Karpas-422 (cell line): ENCODE results near the gene ADIPOR1. TPM values are rescaled to one million over a fixed set of nuclear protein-coding genes. Genes with fewer than 3 reads are reported as not detected.

Source experiments
- DNase-seq: peaks from one replicate; pipeline ENCODE4 v3.0.0-alpha.2; 2015
- H2AFZ ChIP-seq: fragments of 200-600 bp; sonication (generic); 2 replicates; pipeline ENCODE4 v1.6.1; 2014; ENCODE audit warnings: antibody characterized with exemption, low read length, mixed read lengths
- H3K27ac ChIP-seq: fragments of 200-600 bp; sonication (generic); 2 replicates; pipeline ENCODE4 v1.5.1; 2014; ENCODE audit warnings: mild to moderate bottlenecking, low read length, moderate library complexity
- H3K27me3 ChIP-seq: fragments of 200-600 bp; sonication (generic); 2 replicates; pipeline ENCODE4 v1.6.1; 2014; ENCODE audit warnings: low read length, mixed read lengths
- H3K36me3 ChIP-seq: fragments of 200-600 bp; sonication (generic); 2 replicates; pipeline ENCODE4 v1.6.1; 2014; ENCODE audit warnings: low read length, mixed read lengths; ENCODE audit not compliant: insufficient read depth
- H3K4me1 ChIP-seq: fragments of 200-600 bp; sonication (generic); 2 replicates; pipeline ENCODE4 v1.6.1; 2014; ENCODE audit warnings: mild to moderate bottlenecking, low read length, mixed read lengths
- H3K4me2 ChIP-seq: fragments of 200-600 bp; sonication (generic); 2 replicates; pipeline ENCODE4 v1.6.1; 2014; ENCODE audit warnings: low read length, low read depth, mild to moderate bottlenecking; ENCODE audit not compliant: poor library complexity, severe bottlenecking
- H3K4me3 ChIP-seq: fragments of 200-600 bp; sonication (generic); 2 replicates; pipeline ENCODE4 v1.5.1; 2014; ENCODE audit warnings: mild to moderate bottlenecking, antibody characterized with exemption, low read length, mixed read lengths
- H3K79me2 ChIP-seq: fragments of 200-600 bp; sonication (generic); 2 replicates; pipeline ENCODE4 v1.6.1; 2014; ENCODE audit warnings: mild to moderate bottlenecking, low read length, mixed read lengths
- H3K9ac ChIP-seq: fragments of 200-600 bp; sonication (generic); 2 replicates; pipeline ENCODE4 v1.6.0; 2014; ENCODE audit warnings: low read length
- H3K9me2 ChIP-seq: fragments of 200-600 bp; sonication (generic), shearing (Covaris generic); replicated peaks from 2 replicates; pipeline ENCODE4 v1.6.0; 2014; ENCODE audit warnings: mild to moderate bottlenecking, low read length, moderate library complexity; ENCODE audit not compliant: insufficient read depth
- H3K9me3 ChIP-seq: fragments of 300-700, 200-600 bp; sonication (generic); 2 replicates; pipeline ENCODE4 v1.6.1; 2014; ENCODE audit warnings: low read length, mixed read lengths
- H4K20me1 ChIP-seq: fragments of 200-600 bp; sonication (generic); 2 replicates; pipeline ENCODE4 v1.6.1; 2014; ENCODE audit warnings: mild to moderate bottlenecking, antibody characterized with exemption, low read length, low read depth; ENCODE audit not compliant: insufficient read depth
- total RNA-seq: library from RNA; depleted of rRNA; stranded (reverse); fragments of >200 nt; shearing (Covaris generic); gene quantifications from 2 replicates; pipeline ENCODE4 v1.2.3, GENCODE V29; 2014; ENCODE audit warnings: low replicate concordance

The ADIPOR1 gene
- total RNA-seq, 1 experiment from 2014 or later = 123 TPM

DNA sequence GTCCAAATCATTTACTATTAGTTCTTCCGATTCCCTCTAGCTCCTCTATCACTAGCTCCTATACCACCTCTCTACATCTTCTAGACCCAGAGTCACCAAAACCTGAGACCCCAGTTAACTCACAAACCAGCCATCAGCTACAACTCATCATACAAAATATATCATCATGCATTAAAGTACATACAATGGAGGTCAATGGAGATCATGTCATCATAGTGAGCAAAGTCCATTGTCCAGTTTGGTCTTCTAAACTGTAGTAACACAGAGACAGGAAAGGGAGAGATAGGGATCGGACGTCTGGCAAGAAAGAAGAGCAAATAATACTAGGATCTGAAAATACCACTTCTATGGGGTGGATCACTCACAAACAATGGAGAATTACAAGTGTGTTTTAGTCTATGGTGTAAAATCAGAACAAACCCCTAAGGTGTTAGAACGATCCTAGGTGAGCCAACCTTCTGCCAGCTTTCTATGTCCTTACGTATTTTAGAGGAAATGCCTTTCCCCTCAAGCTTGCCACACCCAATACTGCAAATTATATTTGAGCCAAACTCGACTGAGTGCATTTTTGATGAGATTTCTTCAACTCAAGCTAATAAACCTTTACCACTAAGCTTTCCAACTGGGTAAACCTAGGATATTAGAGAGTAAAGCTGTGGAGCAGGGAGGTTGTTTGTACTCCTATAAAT, 3.9 kb downstream of the ADIPOR1 start:
- Histone ChIP-seq H3K9me2 (no peaks in the 10 kb centered on the region), H3K9me3 (no peaks in the 10 kb centered on the region), H3K36me3 (peaks cover 9% of the 10 kb centered on the region; the same call in 1 of the 2 replicates), H3K4me1 (peaks cover 23% of the 10 kb centered on the region), H3K4me2 (no peak overlapping the region), H2AFZ (no peak overlapping the region), H4K20me1 (peaks cover 22% of the 10 kb centered on the region), H3K27me3 (no peaks in the 10 kb centered on the region), H3K79me2 (peaks cover 78% of the 10 kb centered on the region), H3K9ac (no peak overlapping the region), H3K27ac (no peak overlapping the region), H3K4me3 (no peak overlapping the region)
- DNase-seq = peak; percentile 36

- no peak overlapping the region for H2AFZ ChIP-seq
- H3K9ac ChIP-seq = no peak overlapping the region
- H4K20me1 ChIP-seq = peaks cover 22% of the 10 kb centered on the region
- H3K36me3 ChIP-seq = peaks cover 9% of the 10 kb centered on the region; the same call in 1 of the 2 replicates
- no peak overlapping the region for H3K4me3 ChIP-seq
- no peak overlapping the region for H3K4me2 ChIP-seq
- H3K79me2 ChIP-seq = peaks cover 78% of the 10 kb centered on the region
- no peak overlapping the region for H3K27ac ChIP-seq
- peaks cover 15% of the 10 kb centered on the region for H3K4me1 ChIP-seq
- no peaks in the 10 kb centered on the region for H3K9me3 ChIP-seq
- H3K27me3 ChIP-seq = no peaks in the 10 kb centered on the region
- no peak for DNase-seq
- H3K9me2 ChIP-seq = no peaks in the 10 kb centered on the region
Measured at GRCh38 chr1:202953392-202953791, 4.7 kb downstream of the ADIPOR1 start.

- Histone ChIP-seq H3K4me1 (peaks cover 14% of the 10 kb centered on the region), H3K9me3 (no peaks in the 10 kb centered on the region), H3K4me2 (no peak overlapping the region), H3K4me3 (no peak overlapping the region), H3K27ac (no peak overlapping the region), H3K79me2 (peaks cover 76% of the 10 kb centered on the region), H3K27me3 (no peaks in the 10 kb centered on the region), H2AFZ (no peak overlapping the region), H3K36me3 (peaks cover 9% of the 10 kb centered on the region; the same call in 1 of the 2 replicates), H3K9me2 (no peaks in the 10 kb centered on the region), H3K9ac (no peak overlapping the region), H4K20me1 (peaks cover 22% of the 10 kb centered on the region)
- no peak for DNase-seq
Measured at GRCh38 chr1:202952818-202953217, 5.3 kb downstream of the ADIPOR1 start.

DNA sequence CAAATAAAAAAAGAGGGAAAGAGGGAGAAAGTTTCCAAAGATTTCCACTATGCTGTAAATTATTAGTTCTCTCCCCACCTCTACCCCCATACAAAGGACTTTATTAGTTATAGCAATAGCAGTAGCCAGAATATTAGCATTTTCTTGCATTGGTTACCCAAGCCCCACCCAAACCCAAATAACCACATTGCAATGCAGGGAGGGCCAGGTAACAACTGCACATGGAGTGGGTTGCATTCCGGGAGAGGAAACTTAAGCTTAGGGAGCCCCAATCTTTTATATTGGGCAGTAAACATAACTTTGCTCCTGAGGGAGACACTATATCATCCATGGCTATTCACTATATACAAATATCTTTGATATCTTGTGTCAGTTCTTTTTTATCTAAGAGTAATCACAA, 6.0 kb downstream of the ADIPOR1 start:
- H3K4me1 ChIP-seq = peaks cover 11% of the 10 kb centered on the region
- no peak overlapping the region for H2AFZ ChIP-seq
- peaks cover 68% of the 10 kb centered on the region for H3K79me2 ChIP-seq
- no peaks in the 10 kb centered on the region for H3K9me3 ChIP-seq
- peaks cover 9% of the 10 kb centered on the region; the same call in 1 of the 2 replicates for H3K36me3 ChIP-seq
- H3K9me2 ChIP-seq = no peaks in the 10 kb centered on the region
- no peak overlapping the region for H3K9ac ChIP-seq
- H3K27me3 ChIP-seq = no peaks in the 10 kb centered on the region
- no peak for DNase-seq
- no peak overlapping the region for H3K27ac ChIP-seq
- no peak overlapping the region for H3K4me2 ChIP-seq
- peaks cover 14% of the 10 kb centered on the region for H4K20me1 ChIP-seq
- no peak overlapping the region for H3K4me3 ChIP-seq

- Histone ChIP-seq H3K9me3 (no peaks in the 10 kb centered on the region), H4K20me1 (peaks cover 8% of the 10 kb centered on the region), H3K79me2 (peaks cover 62% of the 10 kb centered on the region), H3K4me3 (no peak overlapping the region), H3K4me1 (peaks cover 5% of the 10 kb centered on the region), H2AFZ (no peak overlapping the region), H3K9me2 (no peaks in the 10 kb centered on the region), H3K27me3 (no peaks in the 10 kb centered on the region), H3K36me3 (peaks cover 9% of the 10 kb centered on the region; the same call in 1 of the 2 replicates), H3K9ac (no peak overlapping the region), H3K27ac (no peak overlapping the region), H3K4me2 (no peak overlapping the region)
- DNase-seq = no peak
Measured at GRCh38 chr1:202951437-202951836, 6.7 kb downstream of the ADIPOR1 start.

DNA sequence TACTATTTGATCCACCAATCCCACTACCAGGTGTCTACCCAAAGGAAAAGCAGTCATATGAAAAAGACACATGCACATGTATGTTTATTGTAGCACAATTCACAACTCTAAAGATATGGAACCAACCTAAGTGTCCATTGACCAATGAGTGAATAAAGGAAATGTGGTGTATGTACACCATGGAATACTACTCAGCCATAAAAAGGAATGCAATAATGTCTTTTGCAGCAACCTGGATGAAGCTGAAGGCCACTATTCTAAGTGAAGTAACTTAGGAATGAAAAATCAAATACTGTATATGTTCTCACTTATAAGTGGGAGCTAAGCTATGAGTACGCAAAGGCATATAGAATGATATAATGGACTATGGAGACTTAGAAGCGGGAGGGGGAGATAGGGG, 12.6 kb downstream of the ADIPOR1 start:
- Histone ChIP-seq H3K27ac (no peak overlapping the region), H3K4me2 (no peak overlapping the region), H3K9me2 (no peaks in the 10 kb centered on the region), H3K4me3 (no peak overlapping the region), H3K4me1 (no peaks in the 10 kb centered on the region), H3K36me3 (peaks cover 47% of the 10 kb centered on the region), H3K9me3 (no peaks in the 10 kb centered on the region), H2AFZ (no peak overlapping the region), H3K27me3 (no peaks in the 10 kb centered on the region), H4K20me1 (no peaks in the 10 kb centered on the region), H3K79me2 (peaks cover 2% of the 10 kb centered on the region), H3K9ac (no peak overlapping the region)
- no peak for DNase-seq

DNA sequence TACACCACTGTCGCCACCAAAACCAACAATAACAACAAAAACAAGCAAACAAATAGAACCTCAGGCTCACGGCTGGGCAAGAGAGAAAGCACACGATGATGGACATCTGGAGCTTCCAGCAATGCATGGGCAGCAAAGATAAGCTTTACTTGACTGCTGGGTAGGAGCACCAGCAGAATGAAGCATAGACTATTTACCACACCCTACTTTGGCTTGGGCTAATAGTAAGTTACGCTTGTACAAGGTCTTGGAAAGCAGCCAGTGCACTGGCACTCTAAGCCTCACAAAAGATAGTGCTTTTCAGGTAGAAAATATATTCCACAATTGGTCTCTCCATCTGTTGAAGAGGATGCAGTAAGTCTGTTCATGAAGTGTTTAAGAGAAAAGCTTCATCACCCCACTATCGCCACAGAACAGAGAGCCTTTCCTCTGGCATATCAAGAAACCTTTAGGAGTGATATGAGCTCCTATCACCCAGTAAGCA, 13.6 kb downstream of the ADIPOR1 start:
- peaks cover 46% of the 10 kb centered on the region for H3K36me3 ChIP-seq
- H3K9me3 ChIP-seq = no peaks in the 10 kb centered on the region
- no peaks in the 10 kb centered on the region for H3K27me3 ChIP-seq
- no peak overlapping the region for H3K27ac ChIP-seq
- no peak overlapping the region for H3K4me2 ChIP-seq
- H3K4me1 ChIP-seq = no peaks in the 10 kb centered on the region
- no peak for DNase-seq
- no peak overlapping the region for H3K4me3 ChIP-seq
- H2AFZ ChIP-seq = no peak overlapping the region
- H3K9me2 ChIP-seq = no peaks in the 10 kb centered on the region
- no peaks in the 10 kb centered on the region for H4K20me1 ChIP-seq
- no peak overlapping the region for H3K9ac ChIP-seq
- H3K79me2 ChIP-seq = no peaks in the 10 kb centered on the region

DNA sequence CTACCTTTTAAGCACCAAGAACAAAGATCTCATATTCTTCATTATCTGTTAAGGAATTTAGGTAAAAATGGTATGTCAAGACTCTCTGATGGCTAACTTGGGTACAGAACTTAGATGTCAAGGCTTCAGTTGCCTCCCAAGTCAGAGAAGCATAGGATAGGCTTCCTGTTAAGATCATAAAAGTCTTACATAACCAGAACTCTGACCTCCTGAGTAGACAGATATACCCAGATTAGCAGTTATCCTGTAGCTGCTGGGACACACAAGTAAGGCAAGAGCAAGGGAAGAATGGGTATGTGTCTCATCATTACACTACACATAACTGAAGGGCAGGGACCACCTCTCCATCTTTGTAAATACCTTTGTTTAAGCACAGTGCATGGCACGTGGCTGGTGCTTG, 15.7 kb downstream of the ADIPOR1 start:
- Histone ChIP-seq H4K20me1 (no peaks in the 10 kb centered on the region), H3K9me3 (no peaks in the 10 kb centered on the region), H3K9me2 (no peaks in the 10 kb centered on the region), H3K36me3 (peaks cover 46% of the 10 kb centered on the region), H3K9ac (no peak overlapping the region), H3K27ac (no peak overlapping the region), H3K4me2 (no peak overlapping the region), H2AFZ (no peak overlapping the region), H3K27me3 (no peaks in the 10 kb centered on the region), H3K4me3 (no peak overlapping the region), H3K79me2 (no peaks in the 10 kb centered on the region), H3K4me1 (no peaks in the 10 kb centered on the region)
- DNase-seq = no peak
